Suprapubic skin (tissue), 4 donors: ENCODE measurements around the gene HK3. TPM values are rescaled to one million over a fixed set of nuclear protein-coding genes. Genes with fewer than 3 reads are reported as not detected.

Source experiments
- DNase-seq, 2 donors: peaks; one replicate each; pipeline ENCODE4 v3.0.0-alpha.2; 2019; ENCODE audit warnings: low spot score in 2 of 2
- H3K27ac ChIP-seq: fragments of 200-600 bp; sonication (generic); one replicate; pipeline ENCODE4 v1.5.1; 2019
- H3K27me3 ChIP-seq: fragments of 200-600 bp; sonication (generic); one replicate; pipeline ENCODE4 v1.5.1; 2019
- H3K36me3 ChIP-seq: fragments of 200-600 bp; sonication (generic); one replicate; pipeline ENCODE4 v1.5.1; 2019
- H3K4me1 ChIP-seq: fragments of 200-600 bp; sonication (generic); one replicate; pipeline ENCODE4 v1.5.1; 2019
- H3K4me3 ChIP-seq: fragments of 200-600 bp; sonication (generic); one replicate; pipeline ENCODE4 v1.5.1; 2019; ENCODE audit warnings: mild to moderate bottlenecking
- H3K9me3 ChIP-seq: fragments of 200-600 bp; sonication (generic); one replicate; pipeline ENCODE4 v1.5.1; 2019
- EP300 ChIP-seq: sonication (generic); formaldehyde crosslinking; IDR thresholded peaks from one replicate; pipeline ENCODE4 v1.6.1; 2017; ENCODE audit warnings: antibody characterized with exemption
- WGBS: methylation state at CpG from one replicate; pipeline ENCODE4 v1.1.5; 2018; 5-methylcytosine and 5-hydroxymethylcytosine counted together
- total RNA-seq, 4 donors: library from RNA; depleted of rRNA; stranded (reverse); fragments of >200 nt; gene quantifications; one replicate each; pipeline ENCODE4 v1.1.0, GENCODE V29; 2016

Gene HK3
- total RNA-seq, 4 donors from 2014 or later = 0.16 to 1.0 (median 0.83) TPM

DNA sequence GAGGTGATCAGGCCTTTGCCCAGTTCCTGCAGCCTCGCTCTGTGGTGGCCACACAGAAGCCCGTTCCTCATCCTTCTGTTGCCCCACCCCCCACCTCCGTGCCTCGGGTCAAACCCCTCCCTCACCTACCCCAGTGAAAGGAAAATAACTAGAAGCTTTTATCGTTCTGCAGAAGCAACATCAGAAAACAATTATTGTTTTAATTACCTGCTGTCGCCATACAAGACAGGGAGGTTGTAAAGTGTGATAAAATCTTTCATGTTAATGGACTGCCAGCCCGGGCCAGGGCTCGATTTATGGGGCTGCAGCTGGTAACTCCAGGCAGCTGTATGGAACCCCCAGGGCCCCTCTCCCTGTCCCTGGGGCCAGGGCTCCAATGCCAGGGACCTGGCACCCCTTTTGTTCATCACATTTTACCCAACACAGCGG lies 68.1 kb downstream of the HK3 start:
- Histone ChIP-seq H3K4me3 (no peak overlapping the region), H3K36me3 (no peaks in the 10 kb centered on the region), H3K4me1 (no peaks in the 10 kb centered on the region), H3K9me3 (no peaks in the 10 kb centered on the region), H3K27ac (no peak overlapping the region), H3K27me3 (peaks cover 42% of the 10 kb centered on the region)
- no peak for TF ChIP-seq EP300
- DNase-seq = no peak
- 15% methylated on average over 9 of the region's 9 CpGs for WGBS

Other genes with a start within 250 kb of the HK3 start
- gene UNC5A, start 88.8 kb downstream of the HK3 start, total RNA-seq = not detected
- gene UIMC1, start 107.4 kb upstream of the HK3 start, total RNA-seq = 10 to 100 TPM; 19.2 to 37.3 (median 23.2) TPM
- gene ZNF346, start 123.3 kb upstream of the HK3 start, total RNA-seq = 10 to 100 TPM; 13.9 to 29.0 (median 15.8) TPM
- 10 to 100 TPM in 1 of 4 donors, 1 to 10 TPM in 3; 1.8 to 12.2 (median 5.4) TPM for gene FGFR4, start 187.6 kb upstream of the HK3 start, total RNA-seq
- 10 to 100 TPM; 36.0 to 67.9 (median 51.3) TPM for gene NSD1, start 234.4 kb upstream of the HK3 start, total RNA-seq